Measurements from ENCODE around the gene IL18BP. TPM values are rescaled to one million over a fixed set of nuclear protein-coding genes. Genes with fewer than 3 reads are reported as not detected.

IL18BP gene
- polyA plus RNA-seq, 1 donor = 10.7 TPM

GRCh38 chr11:72002841-72003775, 4.4 kb downstream of the IL18BP start:
- Histone ChIP-seq H3K4me3 (ENCODE audit: low read length) (no peak overlapping the region), H3K9me3 (ENCODE audit: control insufficient read depth, low read depth, low read length) (no peaks in the 10 kb centered on the region), H3K27me3 (ENCODE audit: control insufficient read depth, insufficient read depth, low read length) (no peaks in the 10 kb centered on the region), H3K36me3 (ENCODE audit: control insufficient read depth, insufficient read depth, low read length) (peaks cover 83% of the 10 kb centered on the region), H3K27ac (ENCODE audit: low read length) (no peak overlapping the region), H3K4me1 (ENCODE audit: control insufficient read depth, insufficient read depth, low read length) (no peaks in the 10 kb centered on the region)
- no CpG with 5 or more reads among the region's 12 CpGs for WGBS (ENCODE audit: insufficient coverage, low lambda C conversion rate)
- no peak for DNase-seq

- Histone ChIP-seq H3K36me3 (ENCODE audit: control insufficient read depth, insufficient read depth, low read length) (peaks cover 90% of the 10 kb centered on the region), H3K4me1 (ENCODE audit: control insufficient read depth, insufficient read depth, low read length) (no peaks in the 10 kb centered on the region), H3K27ac (ENCODE audit: low read length) (no peak overlapping the region), H3K4me3 (ENCODE audit: low read length) (no peak overlapping the region), H3K27me3 (ENCODE audit: control insufficient read depth, insufficient read depth, low read length) (no peaks in the 10 kb centered on the region), H3K9me3 (ENCODE audit: control insufficient read depth, low read depth, low read length) (no peaks in the 10 kb centered on the region)
- DNase-seq = no peak
- no CpG with 5 or more reads among the region's 20 CpGs for WGBS (ENCODE audit: insufficient coverage, low lambda C conversion rate)
These were observed 5.1 kb downstream of the IL18BP start for GRCh38 chr11:72003776-72004171.

- peaks cover 97% of the 10 kb centered on the region for H3K36me3 ChIP-seq (ENCODE audit: control insufficient read depth, insufficient read depth, low read length)
- no peaks in the 10 kb centered on the region for H3K4me1 ChIP-seq (ENCODE audit: control insufficient read depth, insufficient read depth, low read length)
- no peaks in the 10 kb centered on the region for H3K9me3 ChIP-seq (ENCODE audit: control insufficient read depth, low read depth, low read length)
- no peak overlapping the region for H3K27ac ChIP-seq (ENCODE audit: low read length)
- H3K4me3 ChIP-seq (ENCODE audit: low read length) = no peak overlapping the region
- no peak for DNase-seq
- no peaks in the 10 kb centered on the region for H3K27me3 ChIP-seq (ENCODE audit: control insufficient read depth, insufficient read depth, low read length)
- no CpG with 5 or more reads among the region's 16 CpGs for WGBS (ENCODE audit: insufficient coverage, low lambda C conversion rate)
These were observed 6.0 kb downstream of the IL18BP start for GRCh38 chr11:72004515-72005346.

- Histone ChIP-seq H3K27me3 (ENCODE audit: control insufficient read depth, insufficient read depth, low read length) (no peaks in the 10 kb centered on the region), H3K36me3 (ENCODE audit: control insufficient read depth, insufficient read depth, low read length) (peaks cover 98% of the 10 kb centered on the region), H3K4me3 (ENCODE audit: low read length) (no peak overlapping the region), H3K4me1 (ENCODE audit: control insufficient read depth, insufficient read depth, low read length) (no peaks in the 10 kb centered on the region), H3K9me3 (ENCODE audit: control insufficient read depth, low read depth, low read length) (no peaks in the 10 kb centered on the region), H3K27ac (ENCODE audit: low read length) (no peak overlapping the region)
- no CpG with 5 or more reads among the region's 20 CpGs for WGBS (ENCODE audit: insufficient coverage, low lambda C conversion rate)
- no peak for DNase-seq
These were observed 6.9 kb downstream of the IL18BP start for GRCh38 chr11:72005347-72006260.

- Histone ChIP-seq H3K4me3 (ENCODE audit: low read length) (no peak overlapping the region), H3K36me3 (ENCODE audit: control insufficient read depth, insufficient read depth, low read length) (peaks cover 98% of the 10 kb centered on the region), H3K27me3 (ENCODE audit: control insufficient read depth, insufficient read depth, low read length) (no peaks in the 10 kb centered on the region), H3K4me1 (ENCODE audit: control insufficient read depth, insufficient read depth, low read length) (no peaks in the 10 kb centered on the region), H3K9me3 (ENCODE audit: control insufficient read depth, low read depth, low read length) (no peaks in the 10 kb centered on the region), H3K27ac (ENCODE audit: low read length) (no peak overlapping the region)
- no peak for DNase-seq
- 100% methylated on average over 1 of the region's 8 CpGs for WGBS (ENCODE audit: insufficient coverage, low lambda C conversion rate)
These were observed 7.8 kb downstream of the IL18BP start for GRCh38 chr11:72006309-72007088.

GRCh38 chr11:72007089-72007476, 8.4 kb downstream of the IL18BP start:
- H3K4me1 ChIP-seq (ENCODE audit: control insufficient read depth, insufficient read depth, low read length) = no peaks in the 10 kb centered on the region
- H3K36me3 ChIP-seq (ENCODE audit: control insufficient read depth, insufficient read depth, low read length) = peaks cover 99% of the 10 kb centered on the region
- H3K27me3 ChIP-seq (ENCODE audit: control insufficient read depth, insufficient read depth, low read length) = no peaks in the 10 kb centered on the region
- no CpG with 5 or more reads among the region's 15 CpGs for WGBS (ENCODE audit: insufficient coverage, low lambda C conversion rate)
- no peaks in the 10 kb centered on the region for H3K9me3 ChIP-seq (ENCODE audit: control insufficient read depth, low read depth, low read length)
- no peak for DNase-seq
- no peak overlapping the region for H3K4me3 ChIP-seq (ENCODE audit: low read length)
- no peak overlapping the region for H3K27ac ChIP-seq (ENCODE audit: low read length)

GRCh38 chr11:72007587-72007986, 8.9 kb downstream of the IL18BP start:
- Histone ChIP-seq H3K27me3 (ENCODE audit: control insufficient read depth, insufficient read depth, low read length) (no peaks in the 10 kb centered on the region), H3K9me3 (ENCODE audit: control insufficient read depth, low read depth, low read length) (no peaks in the 10 kb centered on the region), H3K27ac (ENCODE audit: low read length) (no peak overlapping the region), H3K4me3 (ENCODE audit: low read length) (no peak overlapping the region), H3K36me3 (ENCODE audit: control insufficient read depth, insufficient read depth, low read length) (peaks cover 99% of the 10 kb centered on the region), H3K4me1 (ENCODE audit: control insufficient read depth, insufficient read depth, low read length) (no peaks in the 10 kb centered on the region)
- no peak for DNase-seq
- WGBS (ENCODE audit: insufficient coverage, low lambda C conversion rate) = no CpG with 5 or more reads among the region's 5 CpGs

- peaks cover 99% of the 10 kb centered on the region for H3K36me3 ChIP-seq (ENCODE audit: control insufficient read depth, insufficient read depth, low read length)
- DNase-seq = no peak
- no peaks in the 10 kb centered on the region for H3K27me3 ChIP-seq (ENCODE audit: control insufficient read depth, insufficient read depth, low read length)
- no peak overlapping the region for H3K4me3 ChIP-seq (ENCODE audit: low read length)
- no peaks in the 10 kb centered on the region for H3K4me1 ChIP-seq (ENCODE audit: control insufficient read depth, insufficient read depth, low read length)
- no peaks in the 10 kb centered on the region for H3K9me3 ChIP-seq (ENCODE audit: control insufficient read depth, low read depth, low read length)
- WGBS (ENCODE audit: insufficient coverage, low lambda C conversion rate) = no CpG with 5 or more reads among the region's 7 CpGs
- H3K27ac ChIP-seq (ENCODE audit: low read length) = no peak overlapping the region
These were observed 10.0 kb downstream of the IL18BP start for GRCh38 chr11:72008728-72009127.

- WGBS (ENCODE audit: insufficient coverage, low lambda C conversion rate) = no CpG with 5 or more reads among the region's 6 CpGs
- Histone ChIP-seq H3K4me3 (ENCODE audit: low read length) (no peak overlapping the region), H3K27ac (ENCODE audit: low read length) (no peak overlapping the region), H3K36me3 (ENCODE audit: control insufficient read depth, insufficient read depth, low read length) (peaks cover 99% of the 10 kb centered on the region), H3K4me1 (ENCODE audit: control insufficient read depth, insufficient read depth, low read length) (no peaks in the 10 kb centered on the region), H3K9me3 (ENCODE audit: control insufficient read depth, low read depth, low read length) (no peaks in the 10 kb centered on the region), H3K27me3 (ENCODE audit: control insufficient read depth, insufficient read depth, low read length) (no peaks in the 10 kb centered on the region)
- DNase-seq = no peak
These were observed 10.4 kb downstream of the IL18BP start for GRCh38 chr11:72009156-72009555.
